GM18499 (cell line): Measurements from ENCODE around the gene CAPN15.

Experiments used
- ATAC-seq: cut with Tn5 transposase; IDR thresholded peaks from one replicate; pipeline ENCODE4 v1.9.1; 2021; ENCODE audit warnings: moderate number of reproducible peaks; ENCODE audit not compliant: insufficient read depth, unreplicated experiment

Gene CAPN15

DNA sequence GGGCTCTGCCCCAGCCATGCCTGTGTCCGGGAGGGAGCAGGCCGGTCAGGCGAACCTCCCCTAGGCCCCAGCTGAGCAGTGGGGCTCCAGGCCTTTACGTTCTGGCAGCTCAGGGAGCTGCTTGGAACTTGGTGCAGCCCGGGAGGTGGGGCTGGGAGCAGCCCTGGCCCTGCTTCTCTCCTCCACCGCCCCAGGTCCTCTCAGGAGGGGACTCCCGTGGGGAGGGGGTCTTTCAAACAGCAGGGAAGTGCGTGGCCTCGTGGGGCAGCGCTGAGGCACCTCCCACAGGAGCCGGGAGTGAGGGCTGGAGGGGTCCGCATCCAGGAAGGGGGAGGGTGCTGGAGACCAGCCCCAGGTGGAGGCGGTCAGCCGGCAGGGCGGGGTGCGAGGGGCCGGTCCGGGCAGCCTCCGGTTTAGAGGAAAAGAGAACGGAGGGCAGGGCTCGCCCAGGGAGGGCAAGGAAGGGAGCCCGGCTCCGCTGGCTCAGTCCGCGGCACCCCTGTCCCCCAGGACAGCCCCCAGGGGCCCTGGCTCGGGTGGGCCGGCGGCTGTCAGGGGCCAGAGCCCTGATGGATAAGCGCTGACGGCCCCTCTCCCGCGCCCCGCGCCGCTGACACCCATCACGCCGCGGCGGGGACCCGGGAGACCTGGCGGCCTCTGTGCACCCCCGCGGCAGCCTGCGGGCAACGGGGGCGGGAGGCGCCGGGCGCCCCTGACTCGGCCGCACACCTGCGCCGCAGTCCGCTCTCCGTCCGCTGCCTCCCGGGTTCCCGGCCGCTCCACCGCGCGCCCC is 32.1 kb downstream of the CAPN15 start:
- ATAC-seq, result no peak

- ATAC-seq, result no peak
Measured at GRCh38 chr16:560204-560700, 32.7 kb downstream of the CAPN15 start, which contains the start of gene PRR35. TSS of gene PRR35 (plus strand) at chr16:560394. CDS start at chr16:563295, 2,901 bp downstream.

GRCh38 chr16:560701-561412 is 33.3 kb downstream of the CAPN15 start:
- ATAC-seq, result no peak

GRCh38 chr16:561413-561794 is 33.9 kb downstream of the CAPN15 start:
- no peak for ATAC-seq

GRCh38 chr16:561957-562938 is 34.7 kb downstream of the CAPN15 start:
- no peak for ATAC-seq

- ATAC-seq, result no peak
Measured at GRCh38 chr16:563072-563644, 35.6 kb downstream of the CAPN15 start.

- no peak for ATAC-seq
Measured at GRCh38 chr16:564690-565418, 37.3 kb downstream of the CAPN15 start.

GRCh38 chr16:565419-566330 is 38.2 kb downstream of the CAPN15 start:
- ATAC-seq, result no peak

GRCh38 chr16:566475-567372 is 39.2 kb downstream of the CAPN15 start, which contains the start of gene NHLRC4:
TSS of gene NHLRC4 (plus strand) at chr16:567005. CDS start at chr16:568048, 1,043 bp downstream.
- no peak for ATAC-seq

- ATAC-seq, result no peak
Measured at GRCh38 chr16:567373-568256, 40.1 kb downstream of the CAPN15 start.

GRCh38 chr16:568401-569258 is 41.1 kb downstream of the CAPN15 start:
- no peak for ATAC-seq

GRCh38 chr16:569445-570254 is 42.1 kb downstream of the CAPN15 start, which contains the start of gene PIGQ:
TSS of gene PIGQ (plus strand) at chr16:569968. CDS start at chr16:574075, 4,107 bp downstream.
- ATAC-seq, result no peak

- ATAC-seq, result no peak
Measured at GRCh38 chr16:572865-573650, 45.5 kb downstream of the CAPN15 start.
